GM18868 (cell line): ENCODE measurements around the gene NEGR1.

Source experiments
- ATAC-seq: cut with Tn5 transposase; IDR thresholded peaks from one replicate; pipeline ENCODE4 v1.9.1; 2021; ENCODE audit warnings: mild to moderate bottlenecking, moderate library complexity; ENCODE audit not compliant: unreplicated experiment

NEGR1 gene

DNA sequence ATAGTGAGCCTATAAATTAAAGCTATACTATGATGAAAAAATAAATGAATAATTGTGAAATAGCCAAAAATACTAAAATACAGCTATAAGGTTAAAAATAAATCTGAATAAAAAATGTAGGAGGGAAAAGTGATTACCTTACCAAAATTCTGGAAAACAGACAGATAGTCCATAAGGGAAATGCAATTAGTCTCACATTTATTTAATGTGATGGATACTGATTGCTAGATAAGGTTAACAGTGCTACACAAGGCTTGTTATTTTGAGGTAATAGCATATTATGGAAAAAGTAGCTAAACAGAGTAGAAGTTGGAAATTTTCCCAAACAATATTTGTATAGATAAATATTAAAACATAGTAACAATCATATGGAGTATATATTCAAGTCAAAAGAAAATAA lies 413.0 kb downstream of the NEGR1 start:
- ATAC-seq, result no peak

DNA sequence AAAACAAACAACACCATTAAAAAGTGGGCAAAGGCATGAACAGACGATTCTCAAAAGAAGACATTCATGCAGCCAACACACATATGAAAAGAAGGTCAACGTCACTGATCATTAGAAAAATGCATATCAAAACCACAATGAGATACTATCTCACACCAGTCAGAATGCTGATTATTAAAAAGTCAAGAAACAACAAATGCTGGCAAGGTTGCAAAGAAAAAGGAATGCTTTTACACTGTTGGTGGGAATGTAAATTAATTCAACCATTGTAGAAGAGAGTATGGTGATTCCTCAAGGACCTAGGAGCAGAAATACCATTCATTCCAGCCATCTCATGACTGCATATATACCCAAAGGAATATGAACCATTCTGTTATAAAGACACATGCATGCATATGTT lies 419.6 kb downstream of the NEGR1 start:
- ATAC-seq, result no peak

DNA sequence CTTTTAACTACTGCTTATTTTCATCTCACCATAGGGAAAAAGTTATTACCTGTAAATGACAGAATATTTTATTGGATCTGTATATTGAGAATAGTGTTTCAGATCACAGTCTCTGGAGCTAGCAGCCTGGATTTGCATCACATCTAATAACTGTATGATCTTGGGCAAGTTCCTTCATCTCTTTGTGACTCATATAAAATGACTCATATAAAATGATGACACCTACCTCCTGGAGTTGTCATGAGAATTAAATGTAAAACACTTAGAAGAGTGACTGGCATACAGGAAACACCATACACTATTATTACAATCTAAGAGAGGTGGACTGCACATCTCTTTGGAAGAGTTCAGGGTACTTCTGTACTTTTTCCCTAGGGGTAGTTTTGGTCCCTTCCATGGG lies 421.3 kb downstream of the NEGR1 start:
- no peak for ATAC-seq

DNA sequence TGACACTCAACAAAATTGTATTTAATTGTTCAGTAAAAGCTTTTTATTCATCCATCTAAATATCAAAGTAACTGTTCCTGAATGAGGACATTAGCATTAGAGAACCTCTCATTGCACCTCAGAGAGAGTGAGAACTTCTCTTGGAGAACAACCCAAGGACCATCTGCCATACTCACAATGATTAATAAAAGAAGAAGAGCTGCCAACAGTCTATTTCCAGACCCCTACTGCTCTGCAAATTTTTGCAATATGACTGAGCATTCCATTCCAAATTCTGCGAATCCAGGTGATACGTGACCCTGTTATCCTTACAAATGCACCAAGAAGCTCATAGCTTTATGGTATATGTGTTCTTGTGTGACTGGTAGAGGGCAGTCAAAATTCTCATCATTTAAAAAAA lies 422.5 kb downstream of the NEGR1 start:
- no peak for ATAC-seq

DNA sequence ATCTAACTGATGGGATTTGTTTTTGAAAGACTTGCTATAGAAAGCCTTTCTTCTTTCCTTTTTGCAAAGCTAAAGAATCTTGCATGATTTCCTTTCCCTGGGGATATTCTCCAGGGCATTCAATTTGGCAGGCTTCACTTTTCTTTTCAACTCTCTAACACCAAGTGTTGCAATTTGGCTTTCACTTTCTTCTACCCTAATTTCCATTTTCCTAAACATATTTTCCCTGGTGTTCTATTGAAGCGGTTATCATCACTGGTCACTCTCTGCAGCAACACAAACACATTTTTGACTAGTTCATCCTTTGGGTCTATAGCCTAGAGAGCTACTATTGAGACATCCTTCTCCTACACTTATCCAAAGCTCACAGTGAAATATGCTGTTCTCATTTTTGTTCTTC lies 424.5 kb downstream of the NEGR1 start:
- ATAC-seq, result no peak

DNA sequence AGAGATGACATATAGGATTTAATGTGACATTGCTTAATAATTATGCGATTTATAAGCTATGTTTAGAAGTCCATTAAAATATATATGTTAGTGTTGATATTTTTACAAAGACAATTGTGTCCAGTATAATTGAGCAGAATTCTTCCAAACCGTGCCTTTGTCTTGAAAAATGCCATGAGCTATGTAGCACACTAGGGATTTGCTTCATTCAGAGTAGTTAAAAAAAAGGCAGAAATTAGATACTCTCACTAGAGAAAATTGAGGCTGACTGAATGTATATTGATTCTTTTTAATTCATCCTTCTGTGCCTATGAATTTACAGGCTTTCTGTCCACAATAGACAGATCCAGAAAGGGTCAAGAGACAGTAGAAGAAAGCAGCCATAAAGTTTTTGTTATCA lies 429.0 kb downstream of the NEGR1 start:
- no peak for ATAC-seq

DNA sequence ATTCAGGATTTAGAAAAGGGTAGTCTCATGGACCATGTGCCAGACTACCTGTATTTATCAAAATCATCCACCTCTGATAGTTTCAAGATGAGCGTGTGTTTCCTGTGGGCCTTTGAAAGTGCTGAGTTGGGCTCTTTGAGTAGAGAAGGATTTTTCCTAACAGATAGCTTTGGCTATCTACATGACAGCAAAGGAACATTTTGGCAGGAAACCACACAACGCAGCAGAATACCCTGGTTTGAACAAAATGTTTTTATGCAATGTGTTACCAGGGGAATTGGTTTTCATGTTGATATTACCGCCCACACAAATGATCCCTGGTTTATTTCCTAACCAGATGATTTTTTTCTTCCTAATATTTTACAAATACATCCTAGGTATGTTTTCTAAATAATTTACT lies 431.4 kb downstream of the NEGR1 start:
- ATAC-seq, result no peak

DNA sequence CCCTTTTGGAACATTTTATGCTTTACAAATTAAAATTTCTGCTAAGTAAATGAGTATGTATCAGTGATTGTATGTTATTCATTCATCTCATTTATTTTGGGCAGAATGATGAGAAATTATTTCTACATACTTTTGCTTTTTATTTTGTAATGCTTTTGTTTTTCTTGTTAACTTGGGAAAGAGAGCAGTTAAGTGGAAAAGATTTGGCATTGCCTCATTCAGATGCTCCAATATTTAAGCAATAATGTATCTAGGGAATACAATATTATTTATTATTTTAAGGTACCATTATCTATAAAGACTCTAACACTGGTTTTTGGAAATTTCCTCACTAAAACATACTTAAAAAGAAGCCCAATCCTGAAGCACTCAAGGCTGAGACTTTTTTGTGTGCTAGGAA lies 431.8 kb downstream of the NEGR1 start:
- ATAC-seq, result no peak

DNA sequence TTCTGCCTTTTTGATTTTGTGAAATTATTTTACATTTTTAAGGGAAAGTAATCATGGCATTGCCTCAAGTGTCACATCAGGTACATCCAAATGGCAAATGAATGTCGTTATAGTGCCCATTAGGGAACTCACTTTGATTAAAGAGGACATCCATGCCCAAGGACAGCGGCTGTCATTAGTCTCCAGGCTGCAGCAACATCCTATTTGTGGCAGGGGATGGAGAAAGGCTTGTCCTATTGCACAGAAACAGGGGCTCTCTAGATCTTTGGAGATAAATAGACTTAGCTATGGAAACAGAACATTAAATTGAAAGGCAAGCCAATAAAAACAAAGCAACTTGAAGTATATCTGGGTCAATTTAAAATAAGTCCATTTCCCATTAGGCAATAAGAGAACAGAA lies 439.3 kb downstream of the NEGR1 start:
- no peak for ATAC-seq

DNA sequence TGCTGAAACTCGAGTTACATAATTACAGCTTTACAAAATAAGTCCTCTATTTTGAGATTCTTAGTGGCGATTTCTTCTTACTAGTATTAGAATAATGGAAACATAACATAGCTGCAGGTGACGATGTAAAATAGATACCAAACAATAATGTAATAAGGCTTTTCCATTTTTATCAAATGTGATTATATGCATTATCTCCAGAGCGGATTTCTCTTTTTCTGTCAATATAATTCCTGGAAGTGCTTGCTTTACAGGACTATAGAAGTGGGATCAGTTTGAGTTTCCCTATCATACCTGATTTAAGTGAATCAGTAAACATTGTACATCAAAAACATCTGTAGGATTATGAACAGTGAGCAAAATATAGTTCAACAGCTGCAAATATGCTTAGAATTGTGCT lies 442.5 kb downstream of the NEGR1 start:
- no peak for ATAC-seq

DNA sequence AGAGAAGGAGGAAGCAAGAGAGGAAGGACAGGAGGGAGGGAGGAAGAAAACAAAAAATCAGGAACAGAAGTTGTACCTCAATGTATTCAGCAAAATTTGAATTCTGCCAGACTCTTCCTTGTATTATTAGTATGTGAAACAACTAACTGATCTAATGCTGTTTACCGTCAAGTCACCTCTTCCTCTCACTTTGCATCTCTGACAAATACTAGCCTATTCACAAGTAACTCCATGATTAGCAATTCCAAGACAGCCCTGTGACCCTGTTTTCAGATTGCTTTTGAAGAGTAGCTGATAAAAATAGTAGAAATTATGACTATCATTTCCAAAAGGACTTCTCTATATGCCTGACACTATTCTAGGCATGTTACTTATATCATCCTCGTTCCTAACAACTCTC lies 445.4 kb downstream of the NEGR1 start:
- no peak for ATAC-seq

DNA sequence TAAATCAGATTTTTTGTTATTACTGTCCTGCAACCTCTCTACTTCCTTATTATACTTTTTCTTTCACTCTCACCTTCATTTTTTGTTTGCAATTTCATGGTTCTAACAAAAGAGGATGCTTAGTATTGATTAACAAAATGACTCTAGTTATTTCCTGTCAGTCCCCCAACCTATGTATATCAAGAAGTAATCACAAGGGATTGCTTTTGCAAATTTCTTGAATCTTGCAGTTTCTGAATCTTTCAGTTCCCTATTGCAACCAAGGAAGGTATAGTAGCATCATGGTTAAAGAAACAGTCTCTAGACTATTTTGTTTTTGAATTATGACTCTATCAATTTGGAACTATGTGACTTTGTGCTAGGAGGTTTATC lies 446.9 kb downstream of the NEGR1 start:
- ATAC-seq, result peak; percentile 55

DNA sequence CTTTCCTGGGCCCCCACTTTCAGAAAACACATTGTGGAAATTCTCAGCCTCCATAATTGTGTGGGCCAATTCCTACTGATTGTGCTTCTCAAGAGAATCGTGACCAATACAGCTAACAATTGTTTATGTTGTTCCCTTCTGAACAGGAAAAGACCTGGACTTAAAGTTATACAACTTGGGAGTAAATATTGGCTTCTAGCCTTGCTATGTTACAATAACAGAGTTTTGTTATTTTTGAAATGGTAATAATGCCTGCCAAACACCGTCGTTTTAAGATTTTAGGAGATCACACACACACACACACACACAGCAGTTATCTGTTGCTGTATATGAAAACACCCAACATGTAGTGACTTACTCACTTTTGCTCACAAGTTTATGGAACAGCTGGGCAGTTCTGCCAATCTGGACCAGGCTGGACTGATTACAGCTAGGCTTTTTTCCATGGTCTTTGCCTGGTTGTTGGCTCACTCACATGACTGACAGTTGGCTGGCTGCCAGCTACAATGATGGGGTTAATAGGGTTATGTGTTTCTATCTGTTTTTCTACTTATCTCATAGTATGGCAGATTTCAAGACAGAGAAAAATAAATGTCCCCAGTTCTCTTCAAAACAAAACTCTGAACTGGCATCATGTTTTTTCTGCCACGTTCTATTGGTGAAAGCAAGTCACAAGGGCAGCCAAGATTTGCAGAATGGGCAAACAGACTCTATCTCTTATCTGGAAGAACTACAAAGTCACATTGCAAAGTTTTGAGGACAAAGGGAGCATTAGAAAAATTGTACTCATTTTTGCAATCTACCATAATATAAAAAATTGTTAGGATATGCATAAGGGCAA lies 447.5 kb downstream of the NEGR1 start:
- no peak for ATAC-seq

DNA sequence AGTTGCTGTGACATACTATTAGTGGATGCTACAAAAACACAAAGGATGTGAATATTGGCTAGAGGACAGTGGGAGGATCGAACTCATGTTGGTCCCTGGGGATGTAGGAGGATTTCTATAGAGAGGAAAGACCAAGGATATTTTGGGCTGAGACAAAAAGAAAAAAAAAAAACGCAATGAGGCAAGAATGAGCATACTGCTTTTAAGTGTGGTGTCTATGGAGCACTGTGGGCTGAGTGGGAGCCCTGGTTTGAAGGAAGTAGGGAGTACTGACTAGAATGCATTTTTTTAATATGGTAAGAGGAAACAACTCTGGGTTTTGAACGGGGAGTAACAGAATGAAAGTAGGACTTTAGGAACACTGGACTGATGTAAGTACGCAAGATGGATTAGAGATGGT lies 450.7 kb downstream of the NEGR1 start:
- no peak for ATAC-seq

DNA sequence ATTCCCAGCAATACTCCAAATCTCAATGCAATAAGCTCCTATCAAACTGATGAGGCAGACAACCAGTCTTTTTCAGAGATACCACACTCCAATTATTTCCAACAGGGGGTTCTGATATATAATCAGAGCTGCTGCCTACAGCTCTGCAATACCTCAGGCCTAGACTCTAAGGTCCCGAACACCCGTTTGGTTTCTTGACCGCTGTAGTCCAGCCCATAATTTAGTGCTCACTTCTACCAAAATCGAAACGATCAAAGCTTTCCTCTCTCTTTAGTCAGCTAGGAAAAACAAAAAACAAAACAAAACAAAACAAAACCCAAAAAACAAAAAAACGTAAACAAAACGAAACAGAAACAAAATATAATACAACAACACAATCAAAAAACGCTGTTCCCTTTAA lies 453.0 kb downstream of the NEGR1 start:
- no peak for ATAC-seq

DNA sequence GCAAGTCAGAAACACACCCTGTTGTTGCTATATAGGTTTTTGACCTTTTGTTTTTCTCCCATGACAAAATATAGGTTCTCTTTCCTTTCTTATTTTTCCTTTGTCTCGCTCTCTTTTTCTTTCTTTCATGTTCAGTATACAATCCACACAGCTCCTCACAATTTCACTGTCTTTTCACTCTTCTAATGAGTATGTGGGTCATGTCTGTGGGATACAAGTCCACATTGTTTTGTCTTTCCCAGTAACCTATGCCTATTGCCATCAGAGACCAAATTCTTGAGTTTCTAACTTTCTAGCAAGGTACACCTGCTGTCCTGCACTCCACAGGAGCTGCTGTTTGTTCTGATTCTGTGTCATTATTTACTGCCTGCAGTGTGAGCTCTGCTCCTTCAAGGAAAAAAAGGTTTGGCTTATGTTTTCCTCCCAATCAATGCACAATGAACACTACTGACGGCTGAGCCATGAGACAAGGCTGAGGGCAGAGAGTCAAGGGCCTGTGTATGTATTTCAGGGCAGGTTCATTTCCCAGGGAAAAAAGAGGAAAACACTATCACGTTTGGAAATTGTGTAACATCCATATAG lies 453.8 kb downstream of the NEGR1 start:
- ATAC-seq, result no peak

DNA sequence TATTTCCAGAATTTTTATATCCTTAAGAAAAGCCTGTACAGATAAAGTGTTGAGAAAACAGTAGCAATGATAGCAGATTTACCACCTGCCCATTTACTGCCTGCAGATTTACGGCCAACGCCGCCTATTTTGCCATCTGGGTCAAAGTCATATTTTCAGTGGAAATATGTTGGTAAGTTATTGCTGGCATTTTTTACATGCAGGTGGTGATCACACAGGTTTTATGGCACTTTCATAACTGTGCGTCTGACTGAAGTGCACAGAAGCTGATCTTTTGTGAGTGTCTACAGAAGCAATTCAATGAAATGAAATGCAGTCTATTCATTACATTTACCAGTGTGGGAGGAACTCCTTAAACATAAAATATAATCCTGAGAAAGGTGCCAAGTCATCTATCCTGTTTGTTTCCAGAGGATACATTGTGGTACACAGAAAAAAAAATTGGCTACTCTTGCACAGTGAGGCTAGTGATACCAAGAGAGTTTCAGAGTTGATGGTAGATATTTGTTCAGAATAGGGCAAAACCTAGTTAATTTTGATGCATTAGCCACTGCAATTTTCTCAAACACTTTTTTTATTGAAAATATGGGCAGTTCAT lies 458.5 kb downstream of the NEGR1 start:
- ATAC-seq, result no peak

DNA sequence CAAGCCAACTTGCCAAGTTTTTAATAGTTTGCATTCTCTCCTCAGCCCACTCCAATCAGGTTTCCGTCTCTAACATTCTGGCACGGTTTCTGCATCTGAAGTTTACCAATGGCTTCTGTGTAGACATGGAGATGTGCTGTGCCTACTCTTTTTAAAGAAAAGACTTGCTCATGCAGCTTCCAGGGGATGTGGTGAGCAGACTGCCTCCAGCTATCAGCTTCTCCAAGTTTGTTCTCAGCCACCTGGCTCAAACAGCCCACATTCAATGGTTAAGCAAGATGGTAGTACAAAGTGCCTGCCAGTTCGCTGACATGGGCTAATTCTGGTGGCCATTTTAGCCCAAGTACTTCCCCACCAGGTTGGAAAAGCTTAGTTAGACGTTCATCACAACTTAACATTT lies 465.3 kb downstream of the NEGR1 start:
- ATAC-seq, result no peak

DNA sequence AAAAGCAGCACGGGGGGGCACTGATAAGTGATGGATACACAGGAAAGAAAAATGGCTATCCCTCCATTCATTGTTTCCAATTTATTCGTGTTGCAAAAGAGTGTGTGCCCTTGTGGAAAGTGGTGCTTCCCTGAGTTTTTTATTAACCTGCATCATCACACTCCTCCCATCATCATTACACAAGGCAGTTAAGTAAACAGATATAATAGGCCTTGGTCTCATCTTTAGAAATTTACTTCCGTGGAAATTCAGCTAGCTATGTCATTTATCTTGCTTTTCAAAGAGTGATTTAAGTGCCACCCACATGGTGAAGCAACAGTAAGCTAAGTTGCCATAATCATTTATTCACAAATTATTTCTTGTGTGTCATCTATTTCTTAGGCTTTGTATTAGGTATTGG lies 473.3 kb downstream of the NEGR1 start:
- no peak for ATAC-seq

DNA sequence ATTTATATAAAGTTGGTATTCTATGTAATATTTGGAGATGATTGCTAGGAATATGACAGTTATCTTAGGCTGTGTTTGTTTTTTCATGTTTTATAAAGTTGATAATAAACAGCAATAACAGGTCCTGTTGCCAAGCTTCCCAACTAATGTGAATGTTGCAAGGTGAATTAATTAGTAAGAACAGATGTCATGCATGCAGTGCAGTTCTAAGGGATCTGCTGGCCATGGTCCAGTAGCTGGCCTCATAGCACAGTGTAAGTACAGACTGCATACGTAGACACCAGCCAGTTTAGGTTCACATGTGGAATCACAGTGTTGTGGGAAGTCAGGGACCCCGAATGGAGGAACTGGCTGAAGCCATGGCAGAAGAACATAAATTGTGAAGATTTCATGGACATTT lies 478.2 kb downstream of the NEGR1 start:
- ATAC-seq, result no peak

DNA sequence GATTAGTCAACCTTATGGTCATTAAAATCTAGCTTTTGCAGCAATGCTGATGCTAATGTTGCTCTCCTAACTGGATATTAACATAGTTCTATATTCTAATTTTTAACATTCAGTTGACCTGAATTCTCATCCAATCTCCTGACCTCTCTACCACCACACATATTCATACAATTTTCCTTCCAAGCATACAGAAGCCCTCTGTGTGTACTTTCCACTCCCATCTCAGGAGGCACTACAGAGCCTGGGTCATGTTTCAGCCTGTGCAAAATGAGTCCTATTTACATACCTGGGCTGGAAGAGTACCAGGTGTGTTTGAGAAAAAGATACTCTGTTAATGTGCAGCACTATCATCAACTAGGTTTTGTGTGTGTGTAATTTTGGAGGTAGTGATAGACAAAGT lies 486.3 kb downstream of the NEGR1 start:
- ATAC-seq, result no peak

DNA sequence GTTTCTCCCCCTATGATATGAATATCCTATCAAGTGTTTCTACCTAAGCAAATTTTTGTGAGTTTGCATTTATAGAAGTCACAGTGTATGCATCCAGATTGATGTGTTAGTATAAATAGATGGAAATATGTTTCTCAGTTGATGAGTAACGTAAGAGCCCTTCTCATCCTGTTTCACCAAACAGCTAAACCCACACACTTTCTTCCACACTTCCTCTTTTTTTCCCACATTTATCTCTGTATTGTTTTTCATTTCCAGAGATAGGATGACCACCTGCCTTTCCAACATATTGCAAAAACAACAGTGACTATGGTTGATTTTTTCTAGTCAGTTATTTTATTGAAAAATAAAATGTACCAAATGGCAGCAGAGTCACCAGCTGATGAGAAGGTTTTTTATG lies 490.1 kb downstream of the NEGR1 start:
- ATAC-seq, result no peak

DNA sequence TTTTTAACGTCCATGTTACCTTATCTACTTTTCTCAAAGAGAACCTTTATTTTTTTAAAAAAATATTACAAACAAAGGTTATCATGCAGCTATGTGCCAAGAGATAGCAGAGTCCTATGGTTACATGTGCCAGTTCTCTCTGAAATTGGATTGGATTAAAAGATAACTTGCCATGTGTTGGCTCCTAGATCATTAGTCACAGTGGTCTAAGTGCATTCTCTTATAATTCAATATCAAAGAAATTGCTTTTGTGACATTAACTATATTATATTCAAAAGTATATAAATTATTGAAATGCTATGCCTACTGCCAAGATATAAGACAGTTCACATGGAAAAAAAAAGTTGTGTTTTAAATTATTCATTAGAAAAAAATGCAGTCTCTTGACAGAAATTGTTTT lies 494.2 kb downstream of the NEGR1 start:
- ATAC-seq, result no peak
